ENCODE results near the gene MMS19.
"Not testable (repeated sequence)": the region's sequence is repeated elsewhere in the genome, so short reads cannot be mapped to it uniquely, and the experiment has no call there.

MMS19 gene

DNA sequence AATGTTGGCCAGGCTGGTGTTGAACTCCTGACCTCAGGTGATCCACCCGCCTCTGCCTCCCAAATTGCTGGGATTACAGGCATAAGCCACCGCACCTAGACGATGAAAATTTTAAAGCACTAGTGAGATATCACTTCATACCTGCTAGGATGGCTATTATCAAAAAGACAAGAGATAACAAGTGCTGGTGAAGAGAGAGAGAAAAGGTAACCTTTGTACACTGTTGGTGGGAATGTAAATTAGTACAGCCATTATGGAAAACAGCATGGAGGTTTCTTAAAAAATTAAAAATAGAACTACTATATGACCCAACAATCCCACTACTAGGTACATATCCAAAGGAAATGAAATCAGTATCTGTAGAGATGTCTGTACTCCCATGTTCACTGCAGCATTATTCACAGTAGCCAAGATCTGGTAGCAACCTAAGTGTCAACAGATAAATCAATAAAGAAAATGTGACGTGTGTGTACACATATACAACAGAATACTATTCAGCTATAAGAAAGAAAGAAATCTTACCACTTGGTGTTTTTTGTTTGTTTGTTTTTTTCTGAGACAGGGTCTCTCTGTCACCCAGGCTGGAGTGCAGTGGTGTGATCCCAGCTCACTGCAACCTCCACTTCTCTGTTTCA is 12.5 kb downstream of the MMS19 start:
- Histone ChIP-seq H4K20me1 (peaks cover 36 to 89% (median 72%) of the 10 kb centered on the region in 11 experiments; a peak in 21 of 22 replicates), H3K4me3 (no peak overlapping the region), H3K36me3 (peaks cover 33 to 70% (median 59%) of the 10 kb centered on the region in 11 experiments), H3K9ac (no peak overlapping the region), H3K27ac (no peak overlapping the region), H3K4me1 (peaks cover 5 to 31% (median 10%) of the 10 kb centered on the region in 10 experiments), H3K9me3 (replicated peaks in 1 of 11) (no peaks in the 10 kb centered on the region), H3K4me2 (no peak overlapping the region), H3K27me3 (no peaks in the 10 kb centered on the region)
- TF ChIP-seq Cebpa-rat (IDR thresholded peaks at IDR 0.05), result no peak

DNA sequence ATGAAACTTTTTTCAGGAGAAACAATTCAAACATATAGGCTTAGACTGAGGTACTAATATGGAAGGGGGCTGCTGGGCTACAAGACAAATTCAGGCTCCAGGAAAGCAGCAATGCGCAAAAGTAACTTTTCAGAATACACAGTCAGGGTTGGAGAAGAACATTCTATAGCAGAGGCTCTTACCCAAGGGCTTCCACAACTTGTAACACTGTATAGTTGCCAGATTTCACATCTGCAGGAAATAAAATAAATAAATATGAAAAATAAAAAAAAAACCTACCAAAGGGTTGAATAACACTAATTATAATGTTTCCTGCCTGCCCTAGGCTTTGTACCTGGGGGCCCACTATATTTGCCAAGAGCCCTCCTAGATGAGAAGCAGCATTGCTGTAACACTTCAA is 14.3 kb downstream of the MMS19 start:
- Histone ChIP-seq H3K9me3 (replicated peaks in 1 of 11) (no peaks in the 10 kb centered on the region), H3K4me2 (peak overlapping the region in 2 of 11 experiments; percentile 4 to 51; a peak in 2 of 22 replicates), H3K27me3 (no peaks in the 10 kb centered on the region), H3K4me1 (peaks cover 0 to 12% (median 0%) of the 10 kb centered on the region in 10 experiments; a peak in 5 of 20 replicates), H3K27ac (no peak overlapping the region), H3K4me3 (no peak overlapping the region), H4K20me1 (peaks cover 18 to 80% (median 56%) of the 10 kb centered on the region in 11 experiments; a peak in 19 of 22 replicates), H3K9ac (peak overlapping the region in 1 of 11 experiments; percentile 1; a peak in 1 of 22 replicates), H3K36me3 (peaks cover 51 to 84% (median 75%) of the 10 kb centered on the region in 11 experiments)
- no peak for TF ChIP-seq Cebpa-rat (IDR thresholded peaks at IDR 0.05)

DNA sequence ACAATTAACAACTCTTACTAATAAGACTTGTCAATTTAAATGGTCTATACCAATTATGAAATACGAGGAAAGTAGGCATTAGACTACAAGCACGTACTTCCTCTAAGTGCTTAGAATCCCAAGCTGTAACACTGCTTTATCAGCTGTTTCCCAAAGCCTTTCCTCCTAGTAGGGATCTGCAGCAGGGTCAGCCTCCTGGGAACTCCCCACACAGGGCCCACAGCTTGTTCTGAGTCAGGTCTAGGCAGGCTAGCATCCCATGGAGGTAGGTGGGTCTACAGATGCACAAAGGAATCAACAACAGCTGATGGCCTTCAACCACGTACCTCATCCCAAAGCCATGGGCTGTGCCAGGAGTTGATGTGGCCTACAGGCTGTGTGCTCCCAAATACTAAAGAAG is 14.7 kb downstream of the MMS19 start:
- peak overlapping the region in 2 of 11 experiments; percentile 4 to 51; a peak in 3 of 22 replicates for H3K4me2 ChIP-seq
- H4K20me1 ChIP-seq, result peaks cover 15 to 80% (median 52%) of the 10 kb centered on the region in 11 experiments; a peak in 19 of 22 replicates
- H3K4me1 ChIP-seq, result peaks cover 0 to 12% (median 0%) of the 10 kb centered on the region in 10 experiments; a peak in 5 of 20 replicates
- no peak for TF ChIP-seq Cebpa-rat (IDR thresholded peaks at IDR 0.05)
- peaks cover 55 to 86% (median 79%) of the 10 kb centered on the region in 11 experiments for H3K36me3 ChIP-seq
- no peaks in the 10 kb centered on the region for H3K9me3 ChIP-seq (replicated peaks in 1 of 11)
- H3K9ac ChIP-seq, result peak overlapping the region in 1 of 11 experiments; percentile 1; a peak in 1 of 22 replicates
- H3K27ac ChIP-seq, result no peak overlapping the region
- no peaks in the 10 kb centered on the region for H3K27me3 ChIP-seq
- H3K4me3 ChIP-seq, result no peak overlapping the region

DNA sequence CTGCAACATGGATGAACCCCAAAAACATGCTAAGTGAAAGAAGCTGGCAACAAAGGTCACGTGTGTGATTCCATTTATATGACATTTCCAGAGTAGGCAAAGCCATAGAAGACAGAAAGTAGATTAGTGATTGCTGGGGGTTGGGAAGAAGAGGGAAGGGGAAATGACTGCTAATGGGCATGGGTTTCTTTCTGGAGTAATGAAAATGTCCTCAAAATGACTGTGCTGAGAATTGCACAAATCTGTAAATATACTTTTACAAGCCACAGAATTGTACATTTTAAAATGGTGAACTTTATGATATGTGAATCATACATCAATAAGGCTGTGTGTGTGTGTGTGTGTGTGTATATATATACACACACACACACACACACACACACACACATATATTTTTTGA is 15.8 kb downstream of the MMS19 start:
- Histone ChIP-seq H3K4me1 (peaks cover 0 to 12% (median 0%) of the 10 kb centered on the region in 10 experiments; a peak in 5 of 20 replicates), H3K9ac (no peak overlapping the region), H3K9me3 (replicated peaks in 1 of 11) (no peaks in the 10 kb centered on the region), H3K36me3 (peaks cover 67 to 89% (median 86%) of the 10 kb centered on the region in 11 experiments), H3K4me2 (no peak overlapping the region), H3K27ac (no peak overlapping the region), H3K4me3 (no peak overlapping the region), H4K20me1 (peaks cover 6 to 78% (median 42%) of the 10 kb centered on the region in 11 experiments; a peak in 17 of 22 replicates), H3K27me3 (no peaks in the 10 kb centered on the region)
- no peak for TF ChIP-seq Cebpa-rat (IDR thresholded peaks at IDR 0.05)

DNA sequence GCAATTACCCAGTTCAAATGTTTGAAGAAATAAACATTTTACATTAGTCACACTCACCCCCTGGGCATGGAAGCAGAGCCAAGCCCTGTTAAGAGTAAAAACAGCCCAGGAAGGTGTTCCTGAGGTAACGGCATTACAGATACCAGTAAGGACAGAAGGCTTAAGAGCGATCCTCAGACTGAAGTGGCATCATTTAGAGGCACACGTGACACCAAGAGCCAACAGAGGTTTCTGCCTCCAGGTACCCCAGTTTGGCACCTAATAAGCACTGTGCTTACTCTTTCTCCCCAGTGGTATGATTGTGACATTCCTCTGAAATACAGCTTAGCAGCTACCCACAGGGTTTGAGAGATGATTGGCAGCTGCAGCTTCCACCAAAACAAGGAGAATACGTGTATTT is 17.2 kb downstream of the MMS19 start:
- H3K9ac ChIP-seq, result peak overlapping the region in 1 of 11 experiments; percentile 7; a peak in 1 of 22 replicates
- H4K20me1 ChIP-seq, result peaks cover 2 to 83% (median 41%) of the 10 kb centered on the region in 11 experiments; a peak in 16 of 22 replicates
- no peaks in the 10 kb centered on the region for H3K27me3 ChIP-seq
- no peak overlapping the region for H3K4me3 ChIP-seq
- no peak for TF ChIP-seq Cebpa-rat (IDR thresholded peaks at IDR 0.05)
- H3K9me3 ChIP-seq (replicated peaks in 1 of 11), result no peaks in the 10 kb centered on the region
- H3K36me3 ChIP-seq, result peaks cover 75 to 98% (median 96%) of the 10 kb centered on the region in 11 experiments
- H3K4me1 ChIP-seq, result peaks cover 0 to 12% (median 0%) of the 10 kb centered on the region in 10 experiments; a peak in 5 of 20 replicates
- H3K27ac ChIP-seq, result no peak overlapping the region
- no peak overlapping the region for H3K4me2 ChIP-seq

DNA sequence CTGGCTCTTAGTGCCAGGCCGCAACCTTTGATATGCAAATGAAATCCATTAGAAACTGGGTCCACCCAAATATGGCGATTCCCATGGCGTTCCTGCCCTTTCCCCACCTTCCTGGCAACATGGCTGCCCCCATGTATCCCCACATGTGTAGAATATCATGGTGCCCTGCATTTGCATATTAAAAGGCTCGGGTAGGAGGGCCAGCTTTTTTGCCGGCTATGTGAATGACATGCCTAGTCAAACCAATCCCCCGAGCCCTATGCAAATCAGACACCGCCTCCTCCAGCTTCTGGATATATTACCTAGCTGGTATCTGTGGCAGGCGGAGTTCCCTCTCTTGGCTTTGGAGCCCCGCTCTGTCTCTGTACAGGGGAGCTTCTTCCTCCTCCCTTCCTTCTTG is 18.3 kb downstream of the MMS19 start:
- H3K9ac ChIP-seq, result no peak overlapping the region
- H3K4me2 ChIP-seq, result no peak overlapping the region
- no peaks in the 10 kb centered on the region for H3K9me3 ChIP-seq (replicated peaks in 1 of 11)
- peaks cover 0 to 12% (median 0%) of the 10 kb centered on the region in 10 experiments; a peak in 5 of 20 replicates for H3K4me1 ChIP-seq
- H3K27me3 ChIP-seq, result no peaks in the 10 kb centered on the region
- no peak overlapping the region for H3K4me3 ChIP-seq
- no peak overlapping the region for H3K27ac ChIP-seq
- peaks cover 2 to 73% (median 30%) of the 10 kb centered on the region in 11 experiments; a peak in 16 of 22 replicates for H4K20me1 ChIP-seq
- H3K36me3 ChIP-seq, result peaks cover 81 to 99% (median 96%) of the 10 kb centered on the region in 11 experiments
- no peak for TF ChIP-seq Cebpa-rat (IDR thresholded peaks at IDR 0.05)

DNA sequence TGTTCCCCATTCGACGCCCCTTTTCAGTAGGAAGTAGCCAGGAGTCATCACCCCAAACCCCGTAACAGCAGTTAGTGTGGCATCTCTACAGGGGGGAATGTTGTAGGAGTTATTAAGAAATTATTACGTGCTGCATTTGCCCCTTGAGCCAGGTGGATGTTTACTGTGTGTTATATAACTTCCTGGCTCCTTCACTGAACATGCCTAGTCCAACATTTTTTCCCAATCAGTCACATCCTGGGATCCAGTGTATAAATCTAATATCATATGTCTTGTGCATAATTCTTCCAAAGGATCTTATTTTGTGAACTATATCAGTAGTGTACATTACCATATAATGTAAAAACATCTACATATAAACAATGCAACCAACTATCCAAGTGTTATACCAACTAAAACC is 18.8 kb downstream of the MMS19 start:
- not testable (repeated sequence) for H3K9ac ChIP-seq, H3K4me3 ChIP-seq
- peaks cover 2 to 68% (median 25%) of the 10 kb centered on the region in 11 experiments; a peak in 15 of 22 replicates for H4K20me1 ChIP-seq

DNA sequence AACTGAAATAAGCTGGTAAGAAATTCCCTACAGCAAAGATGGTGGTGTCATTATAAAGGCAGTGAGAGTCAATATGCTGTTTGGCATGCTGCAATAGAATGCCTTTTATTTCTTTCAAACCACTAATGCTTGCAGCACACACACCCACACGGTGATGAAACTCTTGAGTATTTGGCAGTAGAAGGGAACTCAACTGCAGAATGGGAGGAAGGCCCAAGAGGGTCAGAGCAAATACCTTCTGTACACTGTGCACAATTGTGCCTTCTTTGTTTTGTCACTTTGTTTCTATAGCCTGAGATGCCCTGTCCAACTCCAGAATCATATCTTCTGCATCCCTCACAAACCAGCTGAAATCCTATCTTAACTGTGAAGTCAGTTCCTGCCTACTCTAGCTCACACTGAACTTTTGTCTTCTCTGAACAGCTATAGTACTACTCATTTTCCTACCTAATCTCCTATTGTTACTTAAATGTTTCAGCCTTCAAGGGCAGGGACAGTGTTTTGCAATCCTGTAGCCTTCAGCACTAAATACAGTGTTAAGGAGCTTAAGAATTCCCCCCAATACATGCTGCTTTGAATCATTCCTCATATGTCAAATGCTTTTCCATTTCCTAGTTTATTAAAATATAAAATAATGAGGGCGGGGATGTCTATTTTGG is 22.2 kb downstream of the MMS19 start:
- no peaks in the 10 kb centered on the region for H3K27me3 ChIP-seq
- peaks cover 99 to 100% (median 100%) of the 10 kb centered on the region in 11 experiments for H3K36me3 ChIP-seq
- no peak overlapping the region for H3K27ac ChIP-seq
- peaks cover 0 to 39% (median 8%) of the 10 kb centered on the region in 11 experiments; a peak in 9 of 22 replicates for H4K20me1 ChIP-seq
- no peaks in the 10 kb centered on the region for H3K9me3 ChIP-seq (replicated peaks in 1 of 11)
- no peak overlapping the region for H3K9ac ChIP-seq
- H3K4me2 ChIP-seq, result no peak overlapping the region
- H3K4me3 ChIP-seq, result no peak overlapping the region
- no peak for TF ChIP-seq Cebpa-rat (IDR thresholded peaks at IDR 0.05)
- no peaks in the 10 kb centered on the region for H3K4me1 ChIP-seq

More for the DNA sequence above, 18.8 kb downstream of the MMS19 start:
- H3K4me1 ChIP-seq, result peaks cover 0 to 12% (median 0%) of the 10 kb centered on the region in 10 experiments; a peak in 5 of 20 replicates
- H3K27me3 ChIP-seq; H3K4me2 ChIP-seq; H3K9me3 ChIP-seq (replicated peaks in 1 of 11); H3K27ac ChIP-seq: not testable (repeated sequence)
- peaks cover 86 to 99% (median 96%) of the 10 kb centered on the region in 11 experiments for H3K36me3 ChIP-seq

DNA sequence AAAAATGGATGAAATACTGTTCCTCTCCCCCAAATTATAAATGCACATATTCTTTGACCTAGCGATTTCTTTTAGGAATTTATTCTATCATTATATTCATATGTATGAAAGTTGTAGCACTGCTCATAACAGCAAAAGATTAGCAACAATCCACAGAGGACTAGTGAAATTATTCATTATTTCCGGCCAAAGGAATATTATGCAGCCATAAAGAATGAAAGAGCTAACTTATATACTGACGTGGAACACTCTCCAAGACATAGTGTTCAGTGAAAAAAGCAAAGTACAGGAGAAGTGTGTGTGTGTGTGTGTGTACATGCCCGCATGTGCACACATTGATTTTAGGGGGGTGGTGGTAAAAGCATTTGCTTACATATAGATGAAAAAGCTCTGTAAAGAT is 23.3 kb downstream of the MMS19 start:
- Histone ChIP-seq H3K36me3 (peaks cover 98 to 100% (median 99%) of the 10 kb centered on the region in 11 experiments), H3K27ac (no peak overlapping the region), H3K4me3 (no peak overlapping the region), H4K20me1 (peaks cover 0 to 34% (median 4%) of the 10 kb centered on the region in 11 experiments; a peak in 7 of 22 replicates), H3K9me3 (replicated peaks in 1 of 11) (no peaks in the 10 kb centered on the region), H3K9ac (no peak overlapping the region), H3K4me1 (no peaks in the 10 kb centered on the region), H3K27me3 (no peaks in the 10 kb centered on the region), H3K4me2 (no peak overlapping the region)
- TF ChIP-seq Cebpa-rat (IDR thresholded peaks at IDR 0.05), result no peak

DNA sequence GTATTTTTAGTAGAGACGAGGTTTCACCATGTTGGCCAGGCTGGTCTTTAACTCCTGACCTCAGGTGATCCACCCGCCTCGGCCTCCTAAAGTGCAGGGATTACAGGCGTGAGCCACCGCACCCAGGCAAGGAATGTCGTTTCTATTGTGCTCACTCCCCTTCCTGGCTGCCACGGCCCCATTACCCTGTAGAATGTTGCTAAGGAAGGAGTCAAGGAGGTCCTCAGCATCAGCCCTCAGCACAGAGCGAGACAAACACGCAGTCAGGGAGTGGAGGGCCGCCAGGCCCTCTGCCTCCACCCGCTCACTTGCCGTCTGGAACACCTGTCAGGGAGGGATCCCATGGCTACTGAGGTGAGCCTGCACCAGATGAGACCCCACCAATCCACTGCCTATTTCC is 29.4 kb downstream of the MMS19 start:
- Histone ChIP-seq H3K36me3 (peaks cover 96 to 100% (median 99%) of the 10 kb centered on the region in 11 experiments), H4K20me1 (peaks cover 0 to 48% (median 11%) of the 10 kb centered on the region in 11 experiments; a peak in 15 of 22 replicates)
- not testable (repeated sequence) for H3K9ac ChIP-seq; H3K27ac ChIP-seq; H3K9me3 ChIP-seq (replicated peaks in 1 of 11); H3K4me1 ChIP-seq; H3K27me3 ChIP-seq; H3K4me3 ChIP-seq; H3K4me2 ChIP-seq

All from BLaER1 treated with 17β-estradiol and CSF1 and Interleukin-3, amounts not matched to agents 10 nM and 100 nM (cell line).